CD4-positive, alpha-beta T cell treated with Interleukin-15 for 4 hours (primary cell): ENCODE results near the gene IAPP.
"Not testable (repeated sequence)": the region's sequence is repeated elsewhere in the genome, so short reads cannot be mapped to it uniquely, and the experiment has no call there.

Experiments
- DNase-seq: peaks from one replicate; pipeline ENCODE4 v3.0.0-alpha.2; 2020; ENCODE audit warnings: low spot score

Gene IAPP

DNA sequence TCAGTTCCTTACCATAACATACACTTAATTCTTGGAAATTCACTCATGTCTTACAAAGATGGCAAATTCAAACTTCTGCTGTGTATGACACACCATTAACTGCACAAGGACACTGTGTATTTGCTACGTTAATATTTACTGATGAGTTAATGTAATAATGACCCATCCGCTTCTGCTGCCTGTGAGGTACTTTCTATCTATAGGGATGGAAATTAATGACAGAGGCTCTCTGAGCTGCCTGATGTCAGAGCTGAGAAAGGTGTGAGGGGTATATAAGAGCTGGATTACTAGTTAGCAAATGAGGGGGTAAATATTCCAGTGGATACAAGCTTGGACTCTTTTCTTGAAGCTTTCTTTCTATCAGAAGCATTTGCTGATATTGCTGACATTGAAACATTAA, at the start of gene IAPP:
TSS of gene IAPP (plus strand) at position 301 of the 400 bp plus-strand sequence. CDS start 450 bp downstream, outside the sequence.
- DNase-seq, result no peak

GRCh38 chr12:21323736-21324135, 49.0 kb upstream of the IAPP start:
- DNase-seq, result no peak

GRCh38 chr12:21324551-21324950, 48.2 kb upstream of the IAPP start:
- DNase-seq, result no peak

DNA sequence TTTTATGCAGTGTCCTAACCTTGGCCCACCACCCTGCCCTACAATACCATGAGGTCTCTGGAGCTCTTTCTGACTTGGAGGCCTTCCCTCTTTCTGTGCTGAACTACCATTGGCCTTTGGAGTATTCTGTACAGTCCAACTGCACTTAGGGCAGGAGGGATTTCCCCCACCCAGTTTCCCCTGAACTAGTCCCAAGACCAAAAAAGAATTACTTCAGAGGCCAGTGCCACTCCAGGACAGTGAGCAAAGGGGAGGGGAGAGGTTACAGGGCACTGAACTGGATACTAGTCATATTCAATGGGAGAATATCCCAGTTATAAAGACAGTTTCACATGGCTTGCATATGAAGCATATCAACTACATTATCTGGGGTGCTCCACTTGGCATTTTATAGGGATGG, 44.1 kb upstream of the IAPP start:
- no peak for DNase-seq

DNA sequence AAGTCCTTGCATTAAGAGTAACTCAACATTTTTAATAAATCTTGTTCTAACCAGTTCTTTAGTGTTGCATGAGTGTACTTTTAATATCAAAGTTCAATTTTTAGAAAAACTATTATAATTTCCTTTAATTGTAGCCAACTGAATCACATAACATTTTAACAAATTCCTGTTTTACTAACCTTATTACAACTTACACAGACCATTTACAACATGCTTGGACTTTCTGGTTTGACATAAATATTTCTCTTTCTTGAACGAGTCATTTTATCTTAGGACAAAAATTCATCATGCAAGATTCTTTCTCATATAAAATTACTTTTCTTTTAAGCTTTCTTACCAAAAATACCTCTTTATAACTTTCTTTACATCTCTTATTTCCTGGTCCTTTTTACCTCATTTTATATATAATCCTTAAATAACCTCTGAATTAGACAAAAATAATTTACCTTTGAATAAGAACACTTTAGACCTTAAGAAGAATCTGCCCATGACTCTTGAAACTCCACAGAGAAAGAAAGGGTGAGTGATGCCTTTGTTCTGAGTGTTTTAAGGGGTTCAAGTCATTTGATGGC, 41.9 kb upstream of the IAPP start:
- DNase-seq, result no peak

DNA sequence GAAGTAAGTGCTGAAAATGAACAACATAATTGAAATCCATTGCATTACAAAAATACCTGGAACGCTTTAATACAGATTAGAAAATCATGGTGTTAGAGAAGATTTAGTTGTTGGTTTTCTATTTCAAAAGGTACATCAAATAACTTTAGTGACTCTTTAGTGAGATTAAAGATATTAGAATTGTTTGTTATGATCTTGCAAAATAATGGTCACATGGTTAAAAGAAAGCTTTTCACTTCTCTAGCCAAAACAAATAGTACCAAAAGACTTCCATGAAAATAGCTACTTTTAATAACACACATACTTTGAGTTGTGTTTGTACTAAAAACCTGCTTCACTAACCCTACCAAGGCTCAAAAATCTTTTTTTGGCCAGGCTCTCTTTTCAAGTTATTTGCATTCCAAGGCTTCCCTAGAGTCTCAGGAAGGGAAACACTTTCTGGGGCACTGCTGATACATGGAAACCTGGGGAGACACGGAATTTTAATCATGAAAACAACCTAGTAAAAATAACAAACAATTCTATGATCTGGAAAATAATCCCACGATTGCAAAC, 37.9 kb upstream of the IAPP start, which contains the start of gene SLCO1A2:
TSS of gene SLCO1A2 (minus strand) at position 147 of the 555 bp plus-strand sequence. CDS start 270 bp downstream, outside the sequence.
- DNase-seq, result no peak

DNA sequence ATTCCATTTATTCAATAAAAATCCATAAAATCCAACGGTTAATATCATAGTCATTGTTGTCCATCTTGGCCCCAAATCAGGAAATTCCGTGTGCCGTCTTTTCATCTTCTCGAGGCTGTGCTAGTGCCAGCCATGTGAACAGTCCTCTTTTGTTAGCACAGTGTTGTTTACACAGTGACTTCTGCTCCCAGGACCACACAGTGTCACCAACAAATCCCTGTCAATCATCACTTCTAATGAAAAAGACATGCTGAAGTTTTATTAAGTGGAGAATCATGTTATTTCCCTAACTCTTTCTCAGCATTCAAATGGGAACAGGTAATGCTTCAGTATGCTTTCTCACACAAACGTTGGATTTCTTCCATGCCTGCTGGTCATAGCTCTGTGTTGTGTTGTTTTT, 36.0 kb upstream of the IAPP start:
- no peak for DNase-seq

GRCh38 chr12:21337453-21337852, 35.2 kb upstream of the IAPP start:
- DNase-seq, result no peak

- no peak for DNase-seq
Measured at GRCh38 chr12:21337959-21338744, 34.5 kb upstream of the IAPP start.

DNA sequence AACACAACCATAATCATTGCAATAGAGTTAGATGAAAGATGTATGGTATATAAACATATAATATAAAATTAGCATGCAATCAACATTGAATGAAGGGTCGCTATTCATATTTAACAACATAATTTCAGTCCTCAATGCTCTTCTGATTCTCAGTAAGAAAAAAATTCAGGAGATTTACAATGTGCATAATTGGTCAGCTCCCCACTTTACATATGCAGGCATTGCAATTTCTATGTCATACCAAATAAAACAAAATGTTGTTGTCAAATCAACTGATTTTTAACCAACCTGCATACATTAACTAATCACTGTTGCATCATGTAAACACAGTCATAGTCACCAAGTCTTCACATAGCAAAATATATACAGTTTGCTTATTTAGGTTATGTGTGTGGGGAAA, 32.8 kb upstream of the IAPP start:
- no peak for DNase-seq

DNA sequence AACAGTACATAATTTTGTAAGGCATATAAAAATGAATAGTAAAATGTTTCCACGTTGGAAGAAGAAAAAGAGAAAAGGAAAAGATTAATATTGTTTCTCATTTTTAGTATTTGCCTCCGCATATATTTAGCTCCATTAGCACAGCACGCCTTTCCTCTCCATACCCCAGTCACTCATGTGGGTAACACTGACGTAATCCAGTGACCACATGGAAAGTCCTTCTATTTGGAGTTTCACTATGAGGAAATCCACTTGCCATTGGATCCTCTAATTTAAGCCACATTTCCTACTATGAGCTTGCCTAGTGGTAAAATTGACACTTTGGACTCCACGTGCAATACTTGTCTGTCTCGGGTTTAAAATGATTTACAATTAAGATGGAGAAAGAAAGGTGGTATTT, 32.3 kb upstream of the IAPP start:
- no peak for DNase-seq

DNA sequence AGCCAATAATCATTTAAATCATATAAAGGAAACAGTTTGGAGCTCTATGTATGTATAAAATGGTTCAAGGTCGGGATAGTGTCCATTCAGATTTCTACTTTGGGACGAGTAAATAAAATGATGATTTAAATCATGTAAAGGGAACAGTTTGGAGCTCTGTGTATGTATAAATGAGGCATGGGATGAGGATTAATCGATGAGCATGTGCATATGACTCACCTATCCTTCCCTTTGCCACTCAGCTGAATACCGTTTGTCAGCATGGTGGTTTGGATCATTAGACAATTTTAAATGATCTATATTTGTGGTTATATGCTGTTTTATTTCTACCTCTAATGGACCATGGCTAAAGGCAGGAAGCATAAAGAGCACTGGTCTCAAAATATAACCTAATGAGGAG, 30.9 kb upstream of the IAPP start:
- DNase-seq, result no peak

GRCh38 chr12:21343636-21344035, 29.1 kb upstream of the IAPP start:
- DNase-seq, result no peak

DNA sequence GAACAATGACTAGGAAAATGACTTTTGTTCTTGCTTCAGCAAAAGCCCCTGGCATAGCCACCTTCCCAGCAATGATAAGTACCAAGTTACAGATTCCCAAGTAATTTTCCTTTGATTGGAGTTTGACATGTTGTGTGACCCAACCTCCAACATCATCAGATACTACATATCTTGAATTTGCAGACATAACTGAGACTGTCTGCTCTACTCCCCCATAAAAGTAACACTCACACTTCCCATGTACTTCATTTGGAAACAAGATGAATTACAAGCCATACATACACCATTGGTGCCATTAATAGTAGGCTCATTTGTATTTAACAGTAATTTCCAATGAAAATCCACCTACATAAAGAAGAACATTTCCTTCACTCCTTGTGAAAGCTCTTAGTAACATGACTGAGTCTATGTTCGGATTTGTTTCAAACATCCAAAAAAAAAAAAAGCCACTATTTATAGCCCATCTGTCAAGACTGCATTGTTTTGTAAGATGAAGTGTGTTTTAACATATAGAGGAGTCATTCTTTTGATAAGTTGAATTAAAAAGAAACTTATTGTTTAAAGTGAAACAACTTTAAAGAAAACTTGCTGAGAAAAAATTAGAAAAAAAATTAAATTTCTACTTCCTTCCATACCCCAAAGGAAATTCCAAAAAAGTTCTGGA, 26.0 kb upstream of the IAPP start:
- DNase-seq, result no peak

- DNase-seq, result no peak
Measured at GRCh38 chr12:21350975-21351374, 21.7 kb upstream of the IAPP start.

DNA sequence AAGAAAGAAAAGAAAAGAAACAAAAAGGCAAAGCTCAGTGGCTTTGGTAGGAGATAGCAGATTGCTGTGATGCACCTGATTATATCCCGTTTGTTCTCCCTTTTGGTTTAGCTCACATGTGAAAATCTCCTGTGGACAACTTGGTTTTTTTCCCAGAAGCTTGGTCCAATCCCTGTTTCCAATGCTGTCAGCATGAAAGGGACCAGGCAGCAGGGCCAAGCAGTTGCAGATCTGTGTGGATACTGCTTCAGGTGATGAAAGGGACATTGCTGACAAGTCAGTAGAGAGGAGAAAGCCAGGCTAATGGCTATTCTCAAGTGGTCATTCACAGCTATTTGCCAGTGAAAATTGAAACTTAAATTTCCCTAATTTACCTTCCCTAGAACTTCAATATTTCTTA, 19.2 kb upstream of the IAPP start:
- no peak for DNase-seq

DNA sequence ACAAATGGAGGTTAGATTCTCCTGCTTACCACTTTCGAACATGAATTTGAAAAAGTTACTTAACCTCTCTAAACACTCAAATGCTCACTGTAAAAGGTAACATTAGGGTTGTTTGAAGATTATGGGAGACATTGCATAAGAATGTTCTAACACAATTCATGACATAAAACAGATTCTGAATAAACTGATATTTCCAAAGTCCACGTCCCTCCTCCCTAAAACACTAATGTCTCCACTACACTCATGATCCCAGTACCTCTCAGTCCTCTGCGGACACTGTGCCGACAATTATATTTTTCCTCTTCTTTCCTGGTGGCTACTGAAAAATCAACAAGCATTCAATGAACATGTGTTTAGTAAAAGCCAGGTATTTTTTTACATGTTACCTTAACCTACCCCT, 18.8 kb upstream of the IAPP start:
- DNase-seq, result no peak

DNA sequence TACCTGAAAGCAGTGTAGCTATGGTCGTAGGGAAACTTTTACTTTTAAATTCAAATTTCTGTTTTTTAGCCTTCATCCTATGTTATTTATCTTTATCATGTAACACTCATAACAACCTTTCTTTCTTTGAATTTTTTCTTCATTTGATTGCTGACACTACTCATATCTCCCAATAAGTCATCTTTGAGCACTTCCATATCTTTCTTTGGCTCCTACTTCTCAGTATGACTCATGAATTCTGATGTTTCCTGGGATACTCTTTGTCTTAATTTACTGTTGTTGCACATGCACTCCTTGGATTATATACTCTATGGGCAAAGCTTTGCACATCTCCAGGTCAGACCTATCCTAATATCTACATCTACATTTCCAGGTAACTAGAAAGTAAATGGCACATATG, 18.1 kb upstream of the IAPP start:
- no peak for DNase-seq

GRCh38 chr12:21360632-21361031, 12.1 kb upstream of the IAPP start:
- DNase-seq, result not testable (repeated sequence)

DNA sequence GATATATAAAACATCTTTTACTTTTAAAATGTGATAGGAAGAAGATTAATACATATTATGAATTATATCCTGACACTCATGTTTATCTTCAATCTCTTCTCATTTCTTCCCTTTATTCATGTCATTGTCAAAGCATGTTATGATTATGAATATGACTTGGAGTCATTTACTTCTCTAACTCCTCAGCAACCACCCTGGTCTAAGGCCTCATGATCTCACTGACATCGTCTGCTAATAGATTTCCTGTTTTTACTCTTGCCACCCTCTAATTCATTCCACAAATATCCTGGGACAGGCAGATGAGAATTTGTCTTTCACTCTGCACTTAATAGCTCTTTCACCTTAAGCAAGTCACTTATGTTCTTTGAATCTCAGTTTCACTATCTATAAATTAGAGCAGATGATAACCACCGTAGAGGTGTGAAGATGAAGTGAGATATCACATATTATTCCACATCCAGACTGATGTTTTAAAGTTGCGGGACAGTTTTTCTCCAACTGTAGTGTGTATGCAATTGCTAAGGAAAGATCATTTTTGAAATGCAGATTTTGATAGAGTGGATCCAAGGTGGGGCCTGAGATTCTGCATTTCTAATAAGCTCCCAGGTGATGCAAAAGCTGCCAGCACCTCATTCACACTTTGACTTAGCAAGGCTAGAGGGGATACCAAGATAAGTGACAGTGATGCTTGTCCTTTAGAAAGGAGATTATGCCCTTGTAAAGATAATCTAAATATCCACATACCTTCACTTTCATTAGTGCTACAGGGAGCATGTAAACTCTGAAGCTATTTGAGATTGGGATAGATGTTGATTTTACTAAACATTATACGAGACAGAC, 3.3 kb upstream of the IAPP start:
- DNase-seq, result no peak

DNA sequence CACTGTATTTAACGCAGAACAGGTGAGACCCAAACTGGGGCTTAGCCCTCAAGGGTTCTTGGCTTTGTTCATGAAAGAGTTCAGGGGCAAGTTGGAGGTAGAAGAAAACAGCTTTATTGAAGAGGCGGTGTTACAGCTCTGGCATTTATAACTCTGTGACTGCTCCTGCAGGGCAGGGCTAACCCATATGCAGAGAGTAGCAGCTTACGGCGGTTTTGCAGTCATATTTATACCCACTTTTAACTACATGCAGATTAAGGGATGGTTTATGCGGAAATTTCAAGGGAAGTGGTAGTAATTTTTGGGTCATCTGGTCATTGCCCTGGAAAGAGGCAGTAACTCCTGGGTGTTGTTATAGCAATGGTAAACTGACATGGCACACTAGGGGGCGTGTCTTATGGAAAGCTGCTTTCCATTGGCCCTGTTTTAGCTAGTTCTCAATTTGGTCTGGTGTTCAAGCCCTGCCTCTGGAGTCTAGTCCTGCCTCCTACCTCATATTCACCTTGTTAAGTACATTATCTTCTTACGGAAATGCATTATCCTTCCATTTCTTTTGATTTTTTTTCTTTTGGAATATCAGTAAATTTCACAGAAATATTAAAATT, 1.8 kb upstream of the IAPP start:
- no peak for DNase-seq

DNA sequence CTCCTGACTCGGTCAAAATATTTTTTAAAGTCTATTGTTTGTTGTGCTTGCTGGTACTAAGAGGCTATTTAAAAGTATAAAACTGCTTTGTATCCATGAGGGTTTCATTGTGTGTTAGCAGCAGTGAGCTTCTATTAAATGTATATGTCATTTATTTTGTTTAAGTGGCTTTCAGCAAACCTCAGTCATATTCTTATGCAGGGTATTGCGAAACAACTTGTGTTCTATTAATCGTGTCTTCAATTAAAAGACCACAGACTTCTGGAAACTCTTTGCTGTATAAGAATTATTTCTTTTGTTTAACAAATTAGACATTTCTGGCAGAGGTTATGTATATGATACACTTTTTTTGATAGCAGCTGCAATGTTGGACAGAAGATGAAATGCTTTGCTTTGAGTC, 6.5 kb downstream of the IAPP start:
- no peak for DNase-seq
